ENCODE results near the gene MED13L.

DNA sequence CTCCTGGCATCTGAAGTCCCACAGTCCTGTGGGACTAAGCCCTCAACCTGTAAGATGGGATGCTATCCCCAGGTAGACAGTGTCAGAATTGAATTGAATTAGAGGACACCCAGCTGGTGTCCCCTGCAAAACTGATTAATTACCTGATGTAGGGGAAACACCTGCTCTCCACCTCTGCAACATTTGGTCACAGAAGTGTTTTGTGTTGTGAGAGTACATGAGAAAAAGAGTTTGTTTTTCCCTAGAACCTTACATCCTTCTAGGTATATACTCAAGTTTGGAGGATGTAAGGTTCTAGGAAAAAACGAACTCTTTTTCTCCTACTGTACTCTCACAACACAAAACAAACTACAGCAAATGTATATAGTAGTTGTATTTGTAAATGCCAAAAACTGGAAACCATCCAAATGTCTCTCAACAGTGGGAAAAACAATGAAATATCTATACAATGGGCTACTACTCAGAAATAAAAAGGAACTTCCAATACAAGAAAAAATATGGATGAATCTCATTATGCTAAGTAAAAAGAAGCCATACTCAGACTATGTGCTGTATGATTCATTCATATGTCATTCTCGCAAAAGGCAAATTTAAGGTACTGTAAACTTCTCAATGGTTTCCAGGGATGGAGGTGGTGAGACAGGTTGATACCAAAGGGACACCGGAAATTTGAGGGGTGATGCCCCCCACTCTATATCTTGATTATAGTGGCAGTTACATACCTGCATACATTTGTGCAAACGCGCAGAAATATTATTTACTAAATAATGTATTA is 160.7 kb downstream of the MED13L start:
- TF ChIP-seq, protein P1, sequence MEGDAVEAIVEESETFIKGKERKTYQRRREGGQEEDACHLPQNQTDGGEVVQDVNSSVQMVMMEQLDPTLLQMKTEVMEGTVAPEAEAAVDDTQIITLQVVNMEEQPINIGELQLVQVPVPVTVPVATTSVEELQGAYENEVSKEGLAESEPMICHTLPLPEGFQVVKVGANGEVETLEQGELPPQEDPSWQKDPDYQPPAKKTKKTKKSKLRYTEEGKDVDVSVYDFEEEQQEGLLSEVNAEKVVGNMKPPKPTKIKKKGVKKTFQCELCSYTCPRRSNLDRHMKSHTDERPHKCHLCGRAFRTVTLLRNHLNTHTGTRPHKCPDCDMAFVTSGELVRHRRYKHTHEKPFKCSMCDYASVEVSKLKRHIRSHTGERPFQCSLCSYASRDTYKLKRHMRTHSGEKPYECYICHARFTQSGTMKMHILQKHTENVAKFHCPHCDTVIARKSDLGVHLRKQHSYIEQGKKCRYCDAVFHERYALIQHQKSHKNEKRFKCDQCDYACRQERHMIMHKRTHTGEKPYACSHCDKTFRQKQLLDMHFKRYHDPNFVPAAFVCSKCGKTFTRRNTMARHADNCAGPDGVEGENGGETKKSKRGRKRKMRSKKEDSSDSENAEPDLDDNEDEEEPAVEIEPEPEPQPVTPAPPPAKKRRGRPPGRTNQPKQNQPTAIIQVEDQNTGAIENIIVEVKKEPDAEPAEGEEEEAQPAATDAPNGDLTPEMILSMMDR (IDR thresholded peaks at IDR 0.05): no peak
- no peak for TF ChIP-seq POLR2A (IDR thresholded peaks at IDR 0.05)
